T-helper 17 cell (primary cell): ENCODE measurements around the gene HEMK1. TPM values are rescaled to one million over a fixed set of nuclear protein-coding genes. Genes with fewer than 3 reads are reported as not detected.

Experiments used
- ATAC-seq: fragments of 150-1000 bp; cut with Tn5 transposase; 2 replicates; pipeline ENCODE4 v1.10.0; 2021; ENCODE audit warnings: mild to moderate bottlenecking, moderate library complexity
- DNase-seq, 3 donors: peaks; one replicate each; pipeline versions ENCODE4 v3.0.0 to v3.0.0-alpha.2; 2020 to 2021
- H3K9me3 ChIP-seq: one replicate; pipeline ENCODE4 v1.7.0; 2013; ENCODE audit warnings: low read length, mild to moderate bottlenecking; ENCODE audit not compliant: control insufficient read depth, poor library complexity, severe bottlenecking
- H3K27ac Mint-ChIP-seq: one replicate; pipeline ENCODE4 v1.8.0; 2022; ENCODE audit warnings: mild to moderate bottlenecking, moderate library complexity, mixed read lengths
- H3K27me3 Mint-ChIP-seq: one replicate; pipeline ENCODE4 v1.8.0; 2022; ENCODE audit warnings: mixed read lengths
- H3K36me3 Mint-ChIP-seq: one replicate; pipeline ENCODE4 v1.8.0; 2022; ENCODE audit warnings: low read depth, mixed read lengths
- H3K4me1 Mint-ChIP-seq: one replicate; pipeline ENCODE4 v1.8.0; 2022; ENCODE audit warnings: mild to moderate bottlenecking, mixed read lengths
- H3K4me3 Mint-ChIP-seq: one replicate; pipeline ENCODE4 v1.8.0; 2022; ENCODE audit warnings: mild to moderate bottlenecking, moderate library complexity, mixed read lengths
- total RNA-seq, 4 donors: library from RNA in 2 of 4; stranded (reverse) in 2 of 4; gene quantifications; one replicate each; pipeline ENCODE4 v1.2.3 and lab custom pipeline; 2022 to 2026

HEMK1 gene
- total RNA-seq, 2 donors from 2014 or later, result 22.7 to 25.1 TPM

- peak; percentile 50 for ATAC-seq
- peaks cover 67% of the 10 kb centered on the region for H3K4me1 Mint-ChIP-seq
- no peaks in the 10 kb centered on the region for H3K27me3 Mint-ChIP-seq
- H3K36me3 Mint-ChIP-seq, result peaks cover 6% of the 10 kb centered on the region
- H3K27ac Mint-ChIP-seq, result peak overlapping the region; percentile 96
- H3K9me3 ChIP-seq, result no peaks in the 10 kb centered on the region
- peak overlapping the region; percentile 90 for H3K4me3 Mint-ChIP-seq
- DNase-seq, result no peak
These were observed 54.6 kb downstream of the HEMK1 start for GRCh38 chr3:50623840-50624474.

GRCh38 chr3:50624634-50625033 is 55.3 kb downstream of the HEMK1 start:
- H3K27ac Mint-ChIP-seq, result peak overlapping the region; percentile 96
- peaks cover 66% of the 10 kb centered on the region for H3K4me1 Mint-ChIP-seq
- peaks cover 6% of the 10 kb centered on the region for H3K36me3 Mint-ChIP-seq

GRCh38 chr3:50625231-50626182 is 56.2 kb downstream of the HEMK1 start:
- H3K9me3 ChIP-seq, result no peaks in the 10 kb centered on the region
- Mint-ChIP-seq H3K27ac (peak overlapping the region; percentile 96), H3K4me3 (peak overlapping the region; percentile 15), H3K36me3 (peaks cover 4% of the 10 kb centered on the region), H3K27me3 (no peaks in the 10 kb centered on the region), H3K4me1 (peaks cover 66% of the 10 kb centered on the region)
- DNase-seq (no peak), ATAC-seq (no peak)

More at GRCh38 chr3:50624634-50625033, 55.3 kb downstream of the HEMK1 start:
- H3K9me3 ChIP-seq, result no peaks in the 10 kb centered on the region
- peak overlapping the region; percentile 90 for H3K4me3 Mint-ChIP-seq
- no peaks in the 10 kb centered on the region for H3K27me3 Mint-ChIP-seq
- DNase-seq, result no peak
- no peak for ATAC-seq

- DNase-seq (no peak), ATAC-seq (no peak)
- Mint-ChIP-seq H3K4me3 (no peak overlapping the region), H3K4me1 (peaks cover 69% of the 10 kb centered on the region), H3K27me3 (no peaks in the 10 kb centered on the region), H3K27ac (peak overlapping the region; percentile 96), H3K36me3 (peaks cover 4% of the 10 kb centered on the region)
- H3K9me3 ChIP-seq, result no peaks in the 10 kb centered on the region
These were observed 57.1 kb downstream of the HEMK1 start for GRCh38 chr3:50626401-50626800.

- no peaks in the 10 kb centered on the region for H3K9me3 ChIP-seq
- ATAC-seq, result peak; percentile 52
- Mint-ChIP-seq H3K27me3 (no peaks in the 10 kb centered on the region), H3K4me3 (peak overlapping the region; percentile 7), H3K27ac (peak overlapping the region; percentile 89), H3K36me3 (peaks cover 4% of the 10 kb centered on the region), H3K4me1 (peaks cover 76% of the 10 kb centered on the region)
- no peak for DNase-seq
These were observed 58.2 kb downstream of the HEMK1 start for GRCh38 chr3:50627407-50628051.

GRCh38 chr3:50628601-50629000 is 59.3 kb downstream of the HEMK1 start:
- peak overlapping the region; percentile 31 for H3K4me3 Mint-ChIP-seq
- DNase-seq, result no peak
- H3K4me1 Mint-ChIP-seq, result peaks cover 78% of the 10 kb centered on the region
- H3K36me3 Mint-ChIP-seq, result peaks cover 4% of the 10 kb centered on the region
- H3K27me3 Mint-ChIP-seq, result no peaks in the 10 kb centered on the region
- no peaks in the 10 kb centered on the region for H3K9me3 ChIP-seq
- ATAC-seq, result no peak
- peak overlapping the region; percentile 89 for H3K27ac Mint-ChIP-seq

GRCh38 chr3:50630394-50630793 is 61.1 kb downstream of the HEMK1 start:
- DNase-seq (no peak), ATAC-seq (no peak)
- H3K36me3 Mint-ChIP-seq, result peaks cover 4% of the 10 kb centered on the region
- no peaks in the 10 kb centered on the region for H3K27me3 Mint-ChIP-seq
- H3K27ac Mint-ChIP-seq, result peak overlapping the region; percentile 89
- no peaks in the 10 kb centered on the region for H3K9me3 ChIP-seq
- peak overlapping the region; percentile 50 for H3K4me3 Mint-ChIP-seq
- peaks cover 75% of the 10 kb centered on the region for H3K4me1 Mint-ChIP-seq

- H3K9me3 ChIP-seq, result no peaks in the 10 kb centered on the region
- DNase-seq (no peak), ATAC-seq (no peak)
- Mint-ChIP-seq H3K27me3 (no peaks in the 10 kb centered on the region), H3K27ac (peak overlapping the region; percentile 89), H3K36me3 (peaks cover 4% of the 10 kb centered on the region), H3K4me1 (peaks cover 72% of the 10 kb centered on the region), H3K4me3 (peak overlapping the region; percentile 41)
These were observed 61.6 kb downstream of the HEMK1 start for GRCh38 chr3:50630877-50631276.

GRCh38 chr3:50632450-50632849 is 63.1 kb downstream of the HEMK1 start:
- peaks cover 71% of the 10 kb centered on the region for H3K4me1 Mint-ChIP-seq
- no peak for DNase-seq
- H3K4me3 Mint-ChIP-seq, result peak overlapping the region; percentile 67
- H3K27me3 Mint-ChIP-seq, result no peaks in the 10 kb centered on the region
- peak; percentile 29 for ATAC-seq
- H3K27ac Mint-ChIP-seq, result peak overlapping the region; percentile 89
- peaks cover 4% of the 10 kb centered on the region for H3K36me3 Mint-ChIP-seq
- no peaks in the 10 kb centered on the region for H3K9me3 ChIP-seq

- H3K27me3 Mint-ChIP-seq, result no peaks in the 10 kb centered on the region
- DNase-seq (no peak), ATAC-seq (no peak)
- peak overlapping the region; percentile 9 for H3K4me3 Mint-ChIP-seq
- peak overlapping the region; percentile 89 for H3K27ac Mint-ChIP-seq
- peaks cover 71% of the 10 kb centered on the region for H3K4me1 Mint-ChIP-seq
- H3K36me3 Mint-ChIP-seq, result peaks cover 6% of the 10 kb centered on the region
- H3K9me3 ChIP-seq, result no peaks in the 10 kb centered on the region
These were observed 64.0 kb downstream of the HEMK1 start for GRCh38 chr3:50633230-50633790.

- DNase-seq (no peak), ATAC-seq (no peak)
- no peaks in the 10 kb centered on the region for H3K27me3 Mint-ChIP-seq
- peaks cover 4% of the 10 kb centered on the region for H3K36me3 Mint-ChIP-seq
- H3K4me1 Mint-ChIP-seq, result peaks cover 65% of the 10 kb centered on the region
- no peak overlapping the region for H3K4me3 Mint-ChIP-seq
- no peak overlapping the region for H3K27ac Mint-ChIP-seq
- no peaks in the 10 kb centered on the region for H3K9me3 ChIP-seq
These were observed 65.7 kb downstream of the HEMK1 start for GRCh38 chr3:50635066-50635465.

- Mint-ChIP-seq H3K27me3 (no peaks in the 10 kb centered on the region), H3K36me3 (peaks cover 7% of the 10 kb centered on the region), H3K4me1 (peaks cover 50% of the 10 kb centered on the region), H3K4me3 (no peak overlapping the region), H3K27ac (peak overlapping the region; percentile 95)
- no peak for ATAC-seq
- H3K9me3 ChIP-seq, result no peaks in the 10 kb centered on the region
- DNase-seq, result no peak
These were observed 67.7 kb downstream of the HEMK1 start for GRCh38 chr3:50637011-50637410.

- no peak for DNase-seq
- no peak overlapping the region for H3K4me3 Mint-ChIP-seq
- no peaks in the 10 kb centered on the region for H3K9me3 ChIP-seq
- H3K27me3 Mint-ChIP-seq, result no peaks in the 10 kb centered on the region
- ATAC-seq, result no peak
- peak overlapping the region; percentile 95 for H3K27ac Mint-ChIP-seq
- H3K36me3 Mint-ChIP-seq, result peaks cover 7% of the 10 kb centered on the region
- H3K4me1 Mint-ChIP-seq, result peaks cover 40% of the 10 kb centered on the region
These were observed 68.6 kb downstream of the HEMK1 start for GRCh38 chr3:50637945-50638344.
